GM13976 (cell line): ENCODE results near the gene FGF14.

Experiments used
- DNase-seq: peaks from one replicate; pipeline ENCODE4 v3.0.0; 2012; ENCODE audit warnings: low spot score
- CTCF ChIP-seq: IDR thresholded peaks from 2 replicates; pipeline ENCODE4 v1.5.1; 2012; ENCODE audit warnings: borderline replicate concordance, mild to moderate bottlenecking; ENCODE audit not compliant: insufficient read depth; ENCODE audit errors: extremely low read depth, missing control alignments, control extremely low read depth
- in situ Hi-C: fragments of 300-500 bp; cut with MboI; formaldehyde crosslinking; loops from one replicate; pipeline ENCODE4 v1.12.0; 2022; ENCODE audit warnings: low sequenced_read_pairs, mixed read lengths, inconsistent platforms; ENCODE audit not compliant: unreplicated experiment

Gene FGF14

DNA sequence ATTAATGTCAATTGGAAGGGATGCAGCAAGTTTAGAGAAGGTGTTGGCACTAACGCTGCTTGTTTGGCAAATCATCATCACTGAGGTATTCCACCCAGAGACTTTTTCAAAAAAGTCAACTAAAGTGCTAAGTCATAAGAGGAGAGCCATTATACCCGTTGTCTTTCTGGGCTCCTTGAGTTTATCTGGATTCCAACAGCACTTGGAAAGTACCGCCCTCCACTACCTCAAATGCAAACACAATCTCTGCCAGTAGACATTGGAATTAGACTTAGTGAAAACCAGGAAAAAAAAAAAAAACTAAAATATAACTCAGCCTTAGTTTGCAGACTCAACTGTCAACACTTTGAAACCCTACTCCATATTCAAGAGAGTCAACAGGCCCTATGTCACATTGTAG, 683.4 kb downstream of the FGF14 start:
- in situ Hi-C loops, result no loop called here
- DNase-seq, result no peak
- TF ChIP-seq CTCF, result no peak

DNA sequence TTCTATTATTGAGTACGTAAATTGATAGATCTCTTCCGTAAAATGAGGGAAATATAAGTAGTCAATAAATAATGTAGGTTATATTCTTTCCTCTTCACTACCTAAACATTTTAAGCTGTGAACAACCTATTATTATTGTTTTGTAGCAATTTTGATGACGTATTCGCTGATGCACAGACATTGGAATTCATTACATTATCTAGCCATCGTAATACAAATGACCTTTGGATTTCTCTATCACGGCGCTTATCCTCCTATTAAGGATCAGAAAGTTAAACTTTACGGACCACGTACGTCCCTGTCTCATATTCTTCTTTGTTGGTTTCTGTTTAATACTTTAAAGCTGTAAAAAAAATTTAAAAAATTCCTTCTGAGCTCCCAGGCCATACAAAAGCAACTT, 684.5 kb downstream of the FGF14 start:
- DNase-seq, result no peak
- in situ Hi-C loops, result no loop called here
- no peak for TF ChIP-seq CTCF

DNA sequence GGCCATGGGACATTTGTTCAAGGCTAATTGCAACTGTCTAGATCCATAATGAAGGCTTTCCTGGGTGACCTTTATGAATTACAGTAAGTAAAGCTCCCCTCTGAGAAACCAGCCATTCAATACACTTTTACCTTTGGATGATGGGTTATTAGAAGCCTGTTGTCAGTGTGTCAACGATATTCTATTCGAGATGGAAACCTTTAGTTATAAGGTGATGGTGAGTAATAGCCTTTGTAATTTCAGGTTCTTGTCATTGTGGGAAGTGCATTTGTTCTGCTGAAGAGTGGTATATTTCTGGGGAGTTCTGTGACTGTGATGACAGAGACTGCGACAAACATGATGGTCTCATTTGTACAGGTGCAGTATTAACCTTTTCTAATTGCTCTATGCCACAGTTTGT, 687.7 kb downstream of the FGF14 start:
- no peak for DNase-seq
- in situ Hi-C loops, result no loop called here
- no peak for TF ChIP-seq CTCF

DNA sequence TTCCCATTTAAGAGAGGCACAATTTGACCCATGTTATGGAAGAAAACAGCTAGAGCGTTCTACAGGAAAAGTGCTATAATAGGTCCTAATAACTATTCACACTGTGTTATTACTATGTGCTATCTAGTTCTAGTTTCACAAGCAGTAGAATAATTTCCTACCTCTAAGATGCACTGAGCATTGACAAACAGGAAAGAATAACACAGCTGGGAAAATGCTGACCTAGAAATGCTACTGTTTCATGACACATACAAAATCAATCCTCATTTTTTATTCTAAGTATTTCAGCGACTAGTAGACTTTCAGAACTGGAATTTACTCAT, 689.9 kb downstream of the FGF14 start:
- no peak for TF ChIP-seq CTCF
- in situ Hi-C loops, result no loop called here
- no peak for DNase-seq

GRCh38 chr13:101711307-101712025, 690.4 kb downstream of the FGF14 start:
- DNase-seq, result no peak
- TF ChIP-seq CTCF, result no peak
- in situ Hi-C loops, result no loop called here

DNA sequence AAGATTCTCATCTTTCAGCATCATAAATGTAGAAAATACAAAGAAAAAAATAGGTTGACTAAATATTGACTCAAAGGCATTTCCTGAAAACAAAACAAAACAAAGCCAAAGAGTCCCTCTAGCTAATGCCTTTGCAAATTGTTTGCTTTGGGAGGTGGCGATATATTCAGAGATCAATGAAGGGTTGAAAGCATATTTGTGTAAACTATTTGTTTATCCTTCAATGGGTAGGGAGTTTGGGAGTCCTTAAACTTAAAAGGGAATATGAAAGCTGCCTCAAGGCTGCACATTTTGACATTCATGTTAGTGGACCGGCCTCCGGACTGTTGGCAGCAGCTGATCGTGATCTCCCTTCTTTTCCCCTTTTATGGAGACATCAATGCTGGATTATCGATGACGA, 691.9 kb downstream of the FGF14 start:
- no peak for TF ChIP-seq CTCF
- in situ Hi-C loops, result no loop called here
- no peak for DNase-seq
